K562 (cell line): Measurements from ENCODE around the gene BAIAP2. TPM values are rescaled to one million over a fixed set of nuclear protein-coding genes. Genes with fewer than 3 reads are reported as not detected.

ENCODE experiments used
- BHLHE40 ChIP-seq: IDR thresholded peaks from 2 replicates; pipeline ENCODE4 v1.6.1; 2011; ENCODE audit warnings: low read length, improper control_type of control experiment
- CEBPG ChIP-seq, 3 experiments: fragments of 200-800 bp in 1 of 3; sonication (Bioruptor generic) in 1 of 3; sonication (generic) in 1 of 3; formaldehyde crosslinking in 1 of 3; IDR thresholded peaks in 2 of 3; conservative IDR thresholded peaks in 1 of 3; 2 replicates each; pipeline versions ENCODE4 v1.6.1 to v1.8.0; 2016 to 2022; ENCODE audit warnings: missing compliant biosample characterization in 2 of 3, missing genetic modification characterization in 2 of 3, mild to moderate bottlenecking in 1 of 3, missing genetic modification reagents in 1 of 3
- COPS2 ChIP-seq: fragments of 450-650 bp; conservative IDR thresholded peaks from 2 replicates; pipeline ENCODE4 v1.6.1; 2016; ENCODE audit warnings: mild to moderate bottlenecking, moderate library complexity
- ELF2 ChIP-seq: fragments of 250-450 bp; sonication (Bioruptor Pico); IDR thresholded peaks from 2 replicates; pipeline ENCODE4 v1.5.0; 2021; ENCODE audit warnings: mild to moderate bottlenecking
- EWSR1 ChIP-seq: fragments of 450-650 bp; IDR thresholded peaks from 2 replicates; pipeline ENCODE4 v1.6.1; 2018; ENCODE audit warnings: borderline replicate concordance, mild to moderate bottlenecking, low read depth, moderate library complexity; ENCODE audit not compliant: partially characterized antibody
- GTF2A2 ChIP-seq: IDR thresholded peaks from 2 replicates; pipeline ENCODE4 v1.6.1; 2016; ENCODE audit warnings: mild to moderate bottlenecking, missing genetic modification characterization, missing compliant biosample characterization
- MAFF ChIP-seq: IDR thresholded peaks from 2 replicates; pipeline ENCODE4 v1.6.1; 2012; ENCODE audit warnings: low read length, improper control_type of control experiment
- MBD2 ChIP-seq: sonication (generic); IDR thresholded peaks from 2 replicates; pipeline ENCODE4 v1.6.1; 2016; ENCODE audit warnings: low read depth, borderline replicate concordance
- MITF ChIP-seq: IDR thresholded peaks from 2 replicates; pipeline ENCODE4 v1.6.1; 2014; ENCODE audit warnings: antibody characterized with exemption
- MTA2 ChIP-seq: fragments of 450-650 bp; IDR thresholded peaks from 2 replicates; pipeline ENCODE4 v1.6.1; 2016; ENCODE audit warnings: low read depth
- MYBL2 ChIP-seq, 2 experiments: fragments of 450-650 bp in 1 of 2; sonication (generic) in 1 of 2; formaldehyde crosslinking in 1 of 2; IDR thresholded peaks; 2 replicates each; pipeline versions ENCODE4 v1.6.1 to v1.8.1; 2017 to 2022; ENCODE audit warnings: borderline replicate concordance in 1 of 2, inconsistent platforms in 1 of 2, low read depth in 1 of 2, mild to moderate bottlenecking in 1 of 2, missing genetic modification reagents in 1 of 2, moderate library complexity in 1 of 2
- NR2C1 ChIP-seq, 2 experiments: fragments of 450-650 bp; IDR thresholded peaks; 2 replicates each; pipeline ENCODE4 v1.6.1; 2017; ENCODE audit warnings: mild to moderate bottlenecking in 2 of 2, antibody characterized with exemption in 1 of 2, inconsistent platforms in 1 of 2, missing compliant biosample characterization in 1 of 2, missing genetic modification characterization in 1 of 2
- PHTF2 ChIP-seq: fragments of 250-450 bp; sonication (Bioruptor Pico); IDR thresholded peaks from 2 replicates; pipeline ENCODE4 v1.5.0; 2021; ENCODE audit warnings: mild to moderate bottlenecking
- RAD21 ChIP-seq, 2 experiments: fragments of 250-450 bp in 1 of 2; fragments of 450-650 bp in 1 of 2; sonication (Bioruptor Pico) in 1 of 2; formaldehyde crosslinking in 1 of 2; IDR thresholded peaks in 1 of 2; conservative IDR thresholded peaks in 1 of 2; 2 replicates each; pipeline versions ENCODE4 v1.4.0 to v1.8.0; 2020 to 2022; ENCODE audit warnings: mild to moderate bottlenecking in 2 of 2, moderate library complexity in 1 of 2
- RCOR1 ChIP-seq, 2 experiments: IDR thresholded peaks; 2 replicates each; pipeline ENCODE4 v1.6.1; 2012; ENCODE audit warnings: low read depth in 2 of 2, low read length in 2 of 2, borderline replicate concordance in 1 of 2, improper control_type of control experiment in 1 of 2
- RHOXF2B ChIP-seq: fragments of 250-450 bp; sonication (Bioruptor Pico); conservative IDR thresholded peaks from 2 replicates; pipeline ENCODE4 v1.5.1; 2021
- SRF ChIP-seq, 2 experiments: fragments of 250-450, 450-650 bp in 1 of 2; sonication (Bioruptor Pico) in 1 of 2; sonication (generic) in 1 of 2; formaldehyde crosslinking; IDR thresholded peaks; 2 replicates each; pipeline versions ENCODE4 v1.5.0 to v1.5.1; 2020 to 2022; ENCODE audit warnings: mild to moderate bottlenecking in 1 of 2, missing genetic modification reagents in 1 of 2
- ZBTB49 ChIP-seq: sonication (generic); formaldehyde crosslinking; IDR thresholded peaks from 2 replicates; pipeline ENCODE4 v1.8.0; 2022; ENCODE audit warnings: missing genetic modification reagents, mild to moderate bottlenecking, borderline replicate concordance
- polyA plus RNA-seq, 8 experiments: library from polyadenylated mRNA; depleted of rRNA in 4 of 8; stranded (reverse) in 5 of 8; unstranded in 3 of 8; fragments of >200 nt; fragmentation: Nextera tagmentation in 2 of 8; fragmentation: Illumina TruSeq in 1 of 8; extraction: Ambion mirVana in 2 of 8; extraction: Trizol in 1 of 8; gene quantifications; 2 replicates each; pipeline versions ENCODE4 v1.2.1 to v1.2.3, GENCODE V29; 2011 to 2014; ENCODE audit warnings: inconsistent platforms in 1 of 8, missing spikeins in 1 of 8
- total RNA-seq, 7 experiments: library from RNA; depleted of rRNA in 6 of 7; stranded (reverse); fragments of >200 nt in 6 of 7; fragmentation: Illumina TruSeq in 2 of 7; extraction: Trizol in 2 of 7; gene quantifications; 2 replicates each; pipeline versions ENCODE4 v1.2.1 to v1.2.3, GENCODE V29; 2011 to 2021; ENCODE audit warnings: low replicate concordance in 1 of 7
- TF ChIP-seq, protein P1 (sequence below): fragments of 250-450 bp; sonication (Bioruptor Pico); IDR thresholded peaks from 2 replicates; pipeline ENCODE4 v1.5.0; 2020; ENCODE audit warnings: mild to moderate bottlenecking
- TF ChIP-seq, protein P2 (sequence below), 2 experiments: fragments of 450-650 bp in 1 of 2; sonication (generic) in 1 of 2; formaldehyde crosslinking in 1 of 2; IDR thresholded peaks in 1 of 2; conservative IDR thresholded peaks in 1 of 2; 2 replicates each; pipeline versions ENCODE4 v1.6.1 to v1.8.1; 2016 to 2023; ENCODE audit warnings: mild to moderate bottlenecking in 2 of 2, moderate library complexity in 2 of 2, inconsistent platforms in 1 of 2, missing genetic modification reagents in 1 of 2

The BAIAP2 gene
- total and polyA plus RNA-seq, 9 of the 15 experiments (the other 6 are each of a cell fraction or from before 2014, with no cell fraction given), result 2.3 to 51.6 (median 18.4) TPM

DNA sequence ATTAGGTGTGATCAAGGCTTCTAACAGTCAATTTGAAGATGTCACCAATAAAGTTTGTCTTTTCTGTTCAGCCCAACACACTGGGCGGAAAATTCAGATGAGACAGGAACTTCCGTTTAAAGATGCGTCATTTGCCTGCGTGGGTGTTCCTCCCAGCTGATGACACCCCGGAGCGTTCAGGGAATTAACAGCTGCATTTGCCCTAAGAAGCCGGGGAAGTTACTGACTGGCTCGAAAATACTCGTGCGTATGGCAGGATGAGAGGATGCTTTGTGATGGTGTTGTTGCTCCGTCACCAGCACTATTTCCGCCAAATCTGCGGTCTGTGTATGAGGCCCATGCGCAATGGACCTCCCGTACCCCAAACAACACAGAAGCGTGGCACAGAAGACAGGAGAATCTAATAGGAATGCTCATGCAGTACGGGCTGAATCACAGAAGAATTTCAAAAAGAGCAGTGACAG, 118.4 kb downstream of the BAIAP2 start (continued):
- TF ChIP-seq BHLHE40 (peak; percentile 15; the same call in 1 of the 2 replicates), RAD21 (CRISPR knock-in tag; conservative IDR thresholded peaks at IDR 0.05 in 1 of 2, IDR thresholded peaks at IDR 0.05 in 1 of 2) (no peak), CEBPG (CRISPR knock-in tag; IDR thresholded peaks at IDR 0.05) (peak; percentile 51; the same call in 1 of the 2 replicates), CEBPG (tag; conservative IDR thresholded peaks at IDR 0.05 in 1 of 2, IDR thresholded peaks at IDR 0.05 in 1 of 2) (0 out of 4 replicates have a peak, but pooled peaks of 1 of the 2 experiments have one; percentile 22), MAFF (no peak), MYBL2 (IDR thresholded peaks at IDR 0.05; ENCODE audit: low read depth) (no peak), MYBL2 (CRISPR knock-in tag; IDR thresholded peaks at IDR 0.05; ENCODE audit: borderline replicate concordance) (no peak), SRF (CRISPR knock-in tag; IDR thresholded peaks at IDR 0.05) (0 out of 4 replicates have a peak, but pooled peaks of 1 of the 2 experiments have one; percentile 1), GTF2A2 (tag) (no peak), MBD2 (no peak), MTA2 (no peak), ZBTB49 (CRISPR knock-in tag) (no peak), NR2C1 (IDR thresholded peaks at IDR 0.05) (no peak), NR2C1 (tag; IDR thresholded peaks at IDR 0.05) (no peak), MITF (no peak), PHTF2 (CRISPR knock-in tag) (no peak), RCOR1 (IDR thresholded peaks at IDR 0.05; ENCODE audit: borderline replicate concordance in 1 of 2, low read depth in 2 of 2, low read length in 2 of 2) (0 out of 4 replicates have a peak, but pooled peaks of 1 of the 2 experiments have one; percentile 26), EWSR1 (no peak), RHOXF2B (CRISPR knock-in tag) (no peak), COPS2 (no peak), ELF2 (CRISPR knock-in tag) (no peak)
- TF ChIP-seq, protein P1, sequence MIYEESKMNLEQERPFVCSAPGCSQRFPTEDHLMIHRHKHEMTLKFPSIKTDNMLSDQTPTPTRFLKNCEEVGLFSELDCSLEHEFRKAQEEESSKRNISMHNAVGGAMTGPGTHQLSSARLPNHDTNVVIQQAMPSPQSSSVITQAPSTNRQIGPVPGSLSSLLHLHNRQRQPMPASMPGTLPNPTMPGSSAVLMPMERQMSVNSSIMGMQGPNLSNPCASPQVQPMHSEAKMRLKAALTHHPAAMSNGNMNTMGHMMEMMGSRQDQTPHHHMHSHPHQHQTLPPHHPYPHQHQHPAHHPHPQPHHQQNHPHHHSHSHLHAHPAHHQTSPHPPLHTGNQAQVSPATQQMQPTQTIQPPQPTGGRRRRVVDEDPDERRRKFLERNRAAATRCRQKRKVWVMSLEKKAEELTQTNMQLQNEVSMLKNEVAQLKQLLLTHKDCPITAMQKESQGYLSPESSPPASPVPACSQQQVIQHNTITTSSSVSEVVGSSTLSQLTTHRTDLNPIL (CRISPR knock-in tag), result no peak
- TF ChIP-seq, protein P2, sequence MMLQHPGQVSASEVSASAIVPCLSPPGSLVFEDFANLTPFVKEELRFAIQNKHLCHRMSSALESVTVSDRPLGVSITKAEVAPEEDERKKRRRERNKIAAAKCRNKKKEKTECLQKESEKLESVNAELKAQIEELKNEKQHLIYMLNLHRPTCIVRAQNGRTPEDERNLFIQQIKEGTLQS (IDR thresholded peaks at IDR 0.05), result peak; percentile 91
- TF ChIP-seq, protein P2 (CRISPR knock-in tag; conservative IDR thresholded peaks at IDR 0.05), result no peak
